ENCODE measurements around the gene EPN3. TPM values are rescaled to one million over a fixed set of nuclear protein-coding genes. Genes with fewer than 3 reads are reported as not detected.

EPN3 gene
- polyA plus RNA-seq, 1 donor (not counting 4 experiments of a cell fraction or from before 2014, with no cell fraction given), result 66.7 TPM

DNA sequence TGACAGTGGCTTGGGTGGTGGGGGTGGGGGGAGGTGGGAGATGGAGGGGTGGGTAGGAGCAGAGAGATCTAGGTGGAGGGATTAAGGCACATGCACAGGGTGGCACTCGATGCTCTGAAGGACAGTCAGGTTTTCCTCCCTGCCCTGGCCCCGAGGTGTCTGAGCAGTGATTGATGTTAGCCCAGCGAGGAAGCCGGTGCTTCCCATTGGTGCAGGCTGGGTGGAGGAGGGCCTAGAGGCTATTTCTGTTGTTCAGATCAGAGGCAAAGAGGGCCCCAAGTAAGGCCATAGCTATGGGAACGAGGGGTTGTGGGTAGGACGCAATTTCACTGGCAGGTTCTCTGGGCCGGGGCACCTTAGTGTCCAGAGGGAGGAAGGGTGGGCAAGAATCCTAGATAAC lies 51.1 kb downstream of the EPN3 start:
- no peak overlapping the region for H3K9ac ChIP-seq (ENCODE audit: control insufficient read depth, extremely low read depth, insufficient read depth, low read length)
- no peaks in the 10 kb centered on the region for H4K20me1 ChIP-seq (ENCODE audit: control insufficient read depth, extremely low read depth, insufficient read depth, low read length)
- H3K79me2 ChIP-seq (ENCODE audit: control insufficient read depth, insufficient read depth, low read length), result no peaks in the 10 kb centered on the region
- FAIRE-seq, result no peak
- H2AFZ ChIP-seq (ENCODE audit: control insufficient read depth, low read length), result no peak overlapping the region
- no peak overlapping the region for H3K4me2 ChIP-seq (ENCODE audit: control insufficient read depth, extremely low read depth, insufficient read depth, low read depth, low read length)
- peaks cover 4% of the 10 kb centered on the region for H3K4me1 ChIP-seq (ENCODE audit: control insufficient read depth, extremely low read depth, insufficient read depth, low read length)
- no peak overlapping the region for H3K27ac ChIP-seq (ENCODE audit: control insufficient read depth, insufficient read depth, low read length)
- H3K36me3 ChIP-seq (ENCODE audit: control insufficient read depth in 2 of 2, extremely low read depth in 1 of 2, insufficient read depth in 2 of 2, low read length in 2 of 2), result no peaks in the 10 kb centered on the region
- dilution Hi-C loops (cut with MboI; ENCODE audit: extremely low pct_ligation_motif_present, low sequenced_read_pairs), result no loop called here
- TF ChIP-seq EZH2 (IDR thresholded peaks at IDR 0.05; ENCODE audit: low read length), result no peak
- TF ChIP-seq, protein P1, sequence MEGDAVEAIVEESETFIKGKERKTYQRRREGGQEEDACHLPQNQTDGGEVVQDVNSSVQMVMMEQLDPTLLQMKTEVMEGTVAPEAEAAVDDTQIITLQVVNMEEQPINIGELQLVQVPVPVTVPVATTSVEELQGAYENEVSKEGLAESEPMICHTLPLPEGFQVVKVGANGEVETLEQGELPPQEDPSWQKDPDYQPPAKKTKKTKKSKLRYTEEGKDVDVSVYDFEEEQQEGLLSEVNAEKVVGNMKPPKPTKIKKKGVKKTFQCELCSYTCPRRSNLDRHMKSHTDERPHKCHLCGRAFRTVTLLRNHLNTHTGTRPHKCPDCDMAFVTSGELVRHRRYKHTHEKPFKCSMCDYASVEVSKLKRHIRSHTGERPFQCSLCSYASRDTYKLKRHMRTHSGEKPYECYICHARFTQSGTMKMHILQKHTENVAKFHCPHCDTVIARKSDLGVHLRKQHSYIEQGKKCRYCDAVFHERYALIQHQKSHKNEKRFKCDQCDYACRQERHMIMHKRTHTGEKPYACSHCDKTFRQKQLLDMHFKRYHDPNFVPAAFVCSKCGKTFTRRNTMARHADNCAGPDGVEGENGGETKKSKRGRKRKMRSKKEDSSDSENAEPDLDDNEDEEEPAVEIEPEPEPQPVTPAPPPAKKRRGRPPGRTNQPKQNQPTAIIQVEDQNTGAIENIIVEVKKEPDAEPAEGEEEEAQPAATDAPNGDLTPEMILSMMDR (optimal IDR thresholded peaks at IDR 0.05 in 1 of 3, IDR thresholded peaks at IDR 0.05 in 1 of 3, conservative IDR thresholded peaks at IDR 0.05 in 1 of 3; ENCODE audit: extremely low read depth in 1 of 3, insufficient read depth in 2 of 3, low read length in 3 of 3), result no peak
- no peaks in the 10 kb centered on the region for H3K9me1 ChIP-seq (ENCODE audit: control insufficient read depth, extremely low read depth, insufficient read depth, low read length)
- peaks cover 39% of the 10 kb centered on the region for H3K27me3 ChIP-seq (ENCODE audit: control insufficient read depth, extremely low read depth, insufficient read depth, low read length)
- no peaks in the 10 kb centered on the region for H3K9me3 ChIP-seq (ENCODE audit: control insufficient read depth, low read depth, low read length)
- no peak for DNase-seq (ENCODE audit: low read depth, low spot score)
- H3K4me3 ChIP-seq (ENCODE audit: control insufficient read depth in 2 of 3, extremely low read depth in 1 of 3, insufficient read depth in 2 of 3, low read depth in 1 of 3, low read length in 3 of 3), result no peak overlapping the region

DNA sequence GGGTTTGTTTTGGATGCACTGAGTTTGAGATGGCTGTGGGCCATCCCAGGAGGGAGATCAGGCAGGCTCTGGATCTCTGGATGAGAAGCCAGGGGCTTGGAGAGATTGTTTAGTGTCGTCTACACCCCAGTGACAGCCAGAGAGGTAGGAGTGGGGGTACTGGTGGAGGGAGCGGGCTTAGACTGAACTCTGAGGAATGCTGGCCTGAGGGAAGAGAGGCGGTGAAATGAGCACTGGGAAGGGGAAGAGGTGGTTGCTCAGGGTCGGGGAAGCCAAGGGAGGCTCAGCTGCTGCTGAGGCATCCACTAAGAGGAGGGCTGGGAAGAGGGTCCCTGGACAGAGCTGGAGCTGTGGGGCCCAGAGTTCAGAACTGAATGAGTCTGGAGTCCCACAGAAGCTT lies 51.6 kb downstream of the EPN3 start:
- peaks cover 4% of the 10 kb centered on the region for H3K4me1 ChIP-seq (ENCODE audit: control insufficient read depth, extremely low read depth, insufficient read depth, low read length)
- no peak overlapping the region for H2AFZ ChIP-seq (ENCODE audit: control insufficient read depth, low read length)
- no peak for TF ChIP-seq EZH2 (IDR thresholded peaks at IDR 0.05; ENCODE audit: low read length)
- TF ChIP-seq, protein P1 (optimal IDR thresholded peaks at IDR 0.05 in 1 of 3, IDR thresholded peaks at IDR 0.05 in 1 of 3, conservative IDR thresholded peaks at IDR 0.05 in 1 of 3; ENCODE audit: extremely low read depth in 1 of 3, insufficient read depth in 2 of 3, low read length in 3 of 3), result no peak
- H3K9me1 ChIP-seq (ENCODE audit: control insufficient read depth, extremely low read depth, insufficient read depth, low read length), result no peaks in the 10 kb centered on the region
- peaks cover 34% of the 10 kb centered on the region for H3K27me3 ChIP-seq (ENCODE audit: control insufficient read depth, extremely low read depth, insufficient read depth, low read length)
- H3K4me3 ChIP-seq (ENCODE audit: control insufficient read depth in 2 of 3, extremely low read depth in 1 of 3, insufficient read depth in 2 of 3, low read depth in 1 of 3, low read length in 3 of 3), result no peak overlapping the region
- no peaks in the 10 kb centered on the region for H3K36me3 ChIP-seq (ENCODE audit: control insufficient read depth in 2 of 2, extremely low read depth in 1 of 2, insufficient read depth in 2 of 2, low read length in 2 of 2)
- no peaks in the 10 kb centered on the region for H3K79me2 ChIP-seq (ENCODE audit: control insufficient read depth, insufficient read depth, low read length)
- no peak overlapping the region for H3K27ac ChIP-seq (ENCODE audit: control insufficient read depth, insufficient read depth, low read length)
- FAIRE-seq (no peak), DNase-seq (ENCODE audit: low read depth, low spot score) (no peak)
- dilution Hi-C loops (cut with MboI; ENCODE audit: extremely low pct_ligation_motif_present, low sequenced_read_pairs), result no loop called here
- no peak overlapping the region for H3K9ac ChIP-seq (ENCODE audit: control insufficient read depth, extremely low read depth, insufficient read depth, low read length)
- no peaks in the 10 kb centered on the region for H4K20me1 ChIP-seq (ENCODE audit: control insufficient read depth, extremely low read depth, insufficient read depth, low read length)
- H3K9me3 ChIP-seq (ENCODE audit: control insufficient read depth, low read depth, low read length), result no peaks in the 10 kb centered on the region
- no peak overlapping the region for H3K4me2 ChIP-seq (ENCODE audit: control insufficient read depth, extremely low read depth, insufficient read depth, low read depth, low read length)

Measured in keratinocyte (primary cell).